Measurements from ENCODE around the gene PAX6.

Gene PAX6

GRCh38 chr11:31822927-31823643, 12.0 kb upstream of the PAX6 start:
- no peak for DNase-seq (ENCODE audit: low read depth in 1 of 2, low spot score in 1 of 2)

GRCh38 chr11:31822175-31822926, 11.2 kb upstream of the PAX6 start:
- DNase-seq (ENCODE audit: low read depth in 1 of 2, low spot score in 1 of 2): no peak

- no peak for DNase-seq (ENCODE audit: low read depth in 1 of 2, low spot score in 1 of 2)
These were observed 10.6 kb upstream of the PAX6 start for GRCh38 chr11:31821766-31822165.

GRCh38 chr11:31821235-31821764, 10.2 kb upstream of the PAX6 start:
- DNase-seq (ENCODE audit: low read depth in 1 of 2, low spot score in 1 of 2): no peak

GRCh38 chr11:31820438-31820818, 9.3 kb upstream of the PAX6 start:
- DNase-seq (ENCODE audit: low read depth in 1 of 2, low spot score in 1 of 2): no peak

GRCh38 chr11:31819621-31820437, 8.7 kb upstream of the PAX6 start:
- no peak for DNase-seq (ENCODE audit: low read depth in 1 of 2, low spot score in 1 of 2)

- no peak for DNase-seq (ENCODE audit: low read depth in 1 of 2, low spot score in 1 of 2)
These were observed 7.8 kb upstream of the PAX6 start for GRCh38 chr11:31818874-31819331.

GRCh38 chr11:31818425-31818755, 7.3 kb upstream of the PAX6 start:
- DNase-seq (ENCODE audit: low read depth in 1 of 2, low spot score in 1 of 2): no peak

- DNase-seq (ENCODE audit: low read depth in 1 of 2, low spot score in 1 of 2): no peak
These were observed 6.7 kb upstream of the PAX6 start for GRCh38 chr11:31817621-31818424.

- DNase-seq (ENCODE audit: low read depth in 1 of 2, low spot score in 1 of 2): no peak
These were observed 6.0 kb upstream of the PAX6 start for GRCh38 chr11:31817054-31817620.

GRCh38 chr11:31816468-31817053, 5.4 kb upstream of the PAX6 start:
- DNase-seq (ENCODE audit: low read depth in 1 of 2, low spot score in 1 of 2): no peak

- DNase-seq (ENCODE audit: low read depth in 1 of 2, low spot score in 1 of 2): no peak
These were observed 4.8 kb upstream of the PAX6 start for GRCh38 chr11:31815711-31816467.

- no peak for DNase-seq (ENCODE audit: low read depth in 1 of 2, low spot score in 1 of 2)
These were observed 3.2 kb upstream of the PAX6 start for GRCh38 chr11:31814176-31814868.

GRCh38 chr11:31813391-31814175, 2.5 kb upstream of the PAX6 start:
- no peak for DNase-seq (ENCODE audit: low read depth in 1 of 2, low spot score in 1 of 2)

GRCh38 chr11:31812383-31813381, 1.6 kb upstream of the PAX6 start:
- no peak for DNase-seq (ENCODE audit: low read depth in 1 of 2, low spot score in 1 of 2)

- DNase-seq (ENCODE audit: low read depth in 1 of 2, low spot score in 1 of 2): no peak
These were observed 1.0 kb downstream of the PAX6 start for GRCh38 chr11:31809857-31810778.
